ENCODE data around the gene MGLL. TPM values are rescaled to one million over a fixed set of nuclear protein-coding genes. Genes with fewer than 3 reads are reported as not detected.

MGLL gene
- total and polyA plus RNA-seq, 4 donors: 9.4 to 277 (median 74.2) TPM

DNA sequence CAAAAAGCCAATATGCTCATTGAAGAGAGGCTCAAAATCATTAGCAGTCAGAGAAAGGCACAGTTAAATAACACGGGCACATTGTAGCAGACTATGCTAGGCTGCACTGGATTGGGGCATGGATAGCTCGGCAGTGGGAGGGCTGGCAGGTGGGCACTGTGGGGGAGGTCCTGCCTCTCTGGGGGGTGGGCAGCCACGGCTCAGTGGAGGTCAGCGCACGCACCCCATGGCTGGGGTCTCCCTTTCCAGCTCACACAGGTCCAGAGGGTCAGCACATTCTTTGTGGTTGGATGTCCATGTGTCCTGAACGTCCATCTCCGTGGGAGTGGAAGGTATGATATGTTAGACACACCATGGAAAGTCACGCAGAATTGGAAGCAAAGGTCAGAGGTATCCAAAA is 18.4 kb upstream of the MGLL start (continued):
- TF ChIP-seq, protein P1, sequence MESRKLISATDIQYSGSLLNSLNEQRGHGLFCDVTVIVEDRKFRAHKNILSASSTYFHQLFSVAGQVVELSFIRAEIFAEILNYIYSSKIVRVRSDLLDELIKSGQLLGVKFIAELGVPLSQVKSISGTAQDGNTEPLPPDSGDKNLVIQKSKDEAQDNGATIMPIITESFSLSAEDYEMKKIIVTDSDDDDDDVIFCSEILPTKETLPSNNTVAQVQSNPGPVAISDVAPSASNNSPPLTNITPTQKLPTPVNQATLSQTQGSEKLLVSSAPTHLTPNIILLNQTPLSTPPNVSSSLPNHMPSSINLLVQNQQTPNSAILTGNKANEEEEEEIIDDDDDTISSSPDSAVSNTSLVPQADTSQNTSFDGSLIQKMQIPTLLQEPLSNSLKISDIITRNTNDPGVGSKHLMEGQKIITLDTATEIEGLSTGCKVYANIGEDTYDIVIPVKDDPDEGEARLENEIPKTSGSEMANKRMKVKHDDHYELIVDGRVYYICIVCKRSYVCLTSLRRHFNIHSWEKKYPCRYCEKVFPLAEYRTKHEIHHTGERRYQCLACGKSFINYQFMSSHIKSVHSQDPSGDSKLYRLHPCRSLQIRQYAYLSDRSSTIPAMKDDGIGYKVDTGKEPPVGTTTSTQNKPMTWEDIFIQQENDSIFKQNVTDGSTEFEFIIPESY (IDR thresholded peaks at IDR 0.05): no peak
- TF ChIP-seq HNF4A (conservative IDR thresholded peaks at IDR 0.05) (no peak), RAD21 (IDR thresholded peaks at IDR 0.05) (no peak)

DNA sequence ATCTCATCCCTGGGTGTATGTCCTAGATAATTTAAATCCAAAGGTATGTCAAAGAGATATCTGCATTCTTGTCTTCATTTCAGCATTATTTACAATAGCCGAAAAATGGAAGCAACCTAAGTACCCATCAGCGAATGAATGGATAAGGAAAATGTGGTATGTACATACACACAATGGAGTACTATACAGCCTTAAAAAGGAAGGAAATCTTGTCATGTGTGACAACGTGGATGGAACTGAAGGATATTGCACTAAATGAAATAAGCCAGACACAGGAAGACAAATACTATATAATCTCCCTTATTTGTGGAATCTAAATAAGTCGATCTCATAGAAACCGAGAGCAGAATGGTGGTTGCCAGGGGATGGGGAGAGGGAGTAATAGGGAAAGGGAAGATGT is 16.8 kb upstream of the MGLL start:
- WGBS: 93% methylated on average over 5 of the region's 5 CpGs
- Histone ChIP-seq H3K9me3 (ENCODE audit: control insufficient read depth in 4 of 4, low read length in 3 of 4) (no peaks in the 10 kb centered on the region), H3K27ac (ENCODE audit: low read depth in 1 of 2, low read length in 2 of 2) (no peak overlapping the region), H3K4me3 (ENCODE audit: low read depth in 1 of 3, low read length in 3 of 3) (no peak overlapping the region), H3K36me3 (ENCODE audit: control insufficient read depth in 4 of 4, insufficient read depth in 3 of 4, low read depth in 1 of 4, low read length in 3 of 4) (no peaks in the 10 kb centered on the region), H3K27me3 (ENCODE audit: control insufficient read depth in 4 of 4, insufficient read depth in 4 of 4, low read length in 3 of 4) (no peaks in the 10 kb centered on the region), H3K4me1 (ENCODE audit: control insufficient read depth in 4 of 4, insufficient read depth in 4 of 4, low read length in 3 of 4) (peaks cover 0 to 23% (median 9%) of the 10 kb centered on the region in 4 donors), H3K9ac (ENCODE audit: low read depth in 1 of 2, low read length in 2 of 2) (no peak overlapping the region)
- TF ChIP-seq FOXA2 (IDR thresholded peaks at IDR 0.05) (no peak), JUND (IDR thresholded peaks at IDR 0.05) (no peak), TAF1 (conservative IDR thresholded peaks at IDR 0.05) (no peak), HNF4G (IDR thresholded peaks at IDR 0.05) (no peak), GABPA (IDR thresholded peaks at IDR 0.05 in 1 of 2, conservative IDR thresholded peaks at IDR 0.05 in 1 of 2) (no peak)
- TF ChIP-seq, protein P2, sequence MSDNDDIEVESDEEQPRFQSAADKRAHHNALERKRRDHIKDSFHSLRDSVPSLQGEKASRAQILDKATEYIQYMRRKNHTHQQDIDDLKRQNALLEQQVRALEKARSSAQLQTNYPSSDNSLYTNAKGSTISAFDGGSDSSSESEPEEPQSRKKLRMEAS (IDR thresholded peaks at IDR 0.05): no peak
- no peak for DNase-seq (ENCODE audit: low spot score)

DNA sequence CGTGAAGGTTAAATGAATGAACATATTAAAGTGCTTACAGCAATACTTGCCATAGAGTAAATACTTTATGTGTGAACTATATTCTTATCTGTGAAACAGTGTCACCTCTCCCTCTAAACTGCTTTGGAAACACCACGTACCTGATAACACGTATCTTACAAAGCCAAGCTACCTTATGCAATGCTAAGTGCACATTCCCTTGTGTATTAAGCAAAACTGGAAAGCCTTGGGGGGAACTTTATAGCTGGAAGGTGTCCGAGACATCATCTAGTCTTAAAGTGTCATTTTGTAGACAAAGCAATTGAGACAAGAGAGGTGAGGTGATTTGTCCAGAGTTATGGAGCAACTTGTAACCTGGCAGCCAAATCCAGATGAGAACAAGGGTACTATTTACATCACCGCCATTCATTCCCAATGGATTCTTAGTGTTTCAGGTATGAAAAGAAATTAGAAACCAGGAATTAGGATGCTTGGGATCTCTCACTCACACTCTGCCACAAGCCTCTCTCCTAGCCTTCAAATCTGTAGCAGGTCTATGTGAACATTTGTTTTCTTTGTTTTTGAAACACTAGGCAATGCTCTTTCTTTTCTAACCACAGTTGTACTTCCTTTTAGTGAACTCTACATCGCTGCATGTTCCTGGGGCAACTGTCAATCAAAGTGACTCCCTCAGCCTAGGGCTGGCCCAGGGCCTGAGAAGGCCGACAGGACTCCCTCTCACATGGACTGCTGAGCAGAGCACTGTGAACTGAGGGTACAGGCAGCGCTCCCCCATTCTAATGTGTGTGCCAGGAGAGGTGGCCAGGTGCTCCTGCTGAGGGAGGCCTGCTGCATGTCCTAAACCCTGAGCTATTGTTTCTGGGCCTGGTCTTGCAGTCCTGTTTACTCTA is 13.9 kb upstream of the MGLL start:
- TF ChIP-seq, protein P2 (IDR thresholded peaks at IDR 0.05): no peak
- TF ChIP-seq SP1 (IDR thresholded peaks at IDR 0.05) (no peak), GABPA (IDR thresholded peaks at IDR 0.05 in 1 of 2, conservative IDR thresholded peaks at IDR 0.05 in 1 of 2) (no peak), FOXA2 (IDR thresholded peaks at IDR 0.05) (no peak), JUND (IDR thresholded peaks at IDR 0.05) (no peak), HNF4G (IDR thresholded peaks at IDR 0.05) (no peak), RXRA (IDR thresholded peaks at IDR 0.05) (no peak), TAF1 (conservative IDR thresholded peaks at IDR 0.05) (no peak), YY1 (IDR thresholded peaks at IDR 0.05) (no peak), EGR1 (IDR thresholded peaks at IDR 0.05; ENCODE audit: low read depth in 2 of 2) (no peak), FOXA1 (IDR thresholded peaks at IDR 0.05) (no peak), NR2F2 (IDR thresholded peaks at IDR 0.05) (no peak), RAD21 (IDR thresholded peaks at IDR 0.05) (no peak), HNF4A (conservative IDR thresholded peaks at IDR 0.05) (no peak)
- TF ChIP-seq, protein P3, sequence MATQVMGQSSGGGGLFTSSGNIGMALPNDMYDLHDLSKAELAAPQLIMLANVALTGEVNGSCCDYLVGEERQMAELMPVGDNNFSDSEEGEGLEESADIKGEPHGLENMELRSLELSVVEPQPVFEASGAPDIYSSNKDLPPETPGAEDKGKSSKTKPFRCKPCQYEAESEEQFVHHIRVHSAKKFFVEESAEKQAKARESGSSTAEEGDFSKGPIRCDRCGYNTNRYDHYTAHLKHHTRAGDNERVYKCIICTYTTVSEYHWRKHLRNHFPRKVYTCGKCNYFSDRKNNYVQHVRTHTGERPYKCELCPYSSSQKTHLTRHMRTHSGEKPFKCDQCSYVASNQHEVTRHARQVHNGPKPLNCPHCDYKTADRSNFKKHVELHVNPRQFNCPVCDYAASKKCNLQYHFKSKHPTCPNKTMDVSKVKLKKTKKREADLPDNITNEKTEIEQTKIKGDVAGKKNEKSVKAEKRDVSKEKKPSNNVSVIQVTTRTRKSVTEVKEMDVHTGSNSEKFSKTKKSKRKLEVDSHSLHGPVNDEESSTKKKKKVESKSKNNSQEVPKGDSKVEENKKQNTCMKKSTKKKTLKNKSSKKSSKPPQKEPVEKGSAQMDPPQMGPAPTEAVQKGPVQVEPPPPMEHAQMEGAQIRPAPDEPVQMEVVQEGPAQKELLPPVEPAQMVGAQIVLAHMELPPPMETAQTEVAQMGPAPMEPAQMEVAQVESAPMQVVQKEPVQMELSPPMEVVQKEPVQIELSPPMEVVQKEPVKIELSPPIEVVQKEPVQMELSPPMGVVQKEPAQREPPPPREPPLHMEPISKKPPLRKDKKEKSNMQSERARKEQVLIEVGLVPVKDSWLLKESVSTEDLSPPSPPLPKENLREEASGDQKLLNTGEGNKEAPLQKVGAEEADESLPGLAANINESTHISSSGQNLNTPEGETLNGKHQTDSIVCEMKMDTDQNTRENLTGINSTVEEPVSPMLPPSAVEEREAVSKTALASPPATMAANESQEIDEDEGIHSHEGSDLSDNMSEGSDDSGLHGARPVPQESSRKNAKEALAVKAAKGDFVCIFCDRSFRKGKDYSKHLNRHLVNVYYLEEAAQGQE (IDR thresholded peaks at IDR 0.05): no peak
- TF ChIP-seq, protein P4, sequence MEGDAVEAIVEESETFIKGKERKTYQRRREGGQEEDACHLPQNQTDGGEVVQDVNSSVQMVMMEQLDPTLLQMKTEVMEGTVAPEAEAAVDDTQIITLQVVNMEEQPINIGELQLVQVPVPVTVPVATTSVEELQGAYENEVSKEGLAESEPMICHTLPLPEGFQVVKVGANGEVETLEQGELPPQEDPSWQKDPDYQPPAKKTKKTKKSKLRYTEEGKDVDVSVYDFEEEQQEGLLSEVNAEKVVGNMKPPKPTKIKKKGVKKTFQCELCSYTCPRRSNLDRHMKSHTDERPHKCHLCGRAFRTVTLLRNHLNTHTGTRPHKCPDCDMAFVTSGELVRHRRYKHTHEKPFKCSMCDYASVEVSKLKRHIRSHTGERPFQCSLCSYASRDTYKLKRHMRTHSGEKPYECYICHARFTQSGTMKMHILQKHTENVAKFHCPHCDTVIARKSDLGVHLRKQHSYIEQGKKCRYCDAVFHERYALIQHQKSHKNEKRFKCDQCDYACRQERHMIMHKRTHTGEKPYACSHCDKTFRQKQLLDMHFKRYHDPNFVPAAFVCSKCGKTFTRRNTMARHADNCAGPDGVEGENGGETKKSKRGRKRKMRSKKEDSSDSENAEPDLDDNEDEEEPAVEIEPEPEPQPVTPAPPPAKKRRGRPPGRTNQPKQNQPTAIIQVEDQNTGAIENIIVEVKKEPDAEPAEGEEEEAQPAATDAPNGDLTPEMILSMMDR (IDR thresholded peaks at IDR 0.05; ENCODE audit: low read depth, low read length, missing input control): no peak
- TF ChIP-seq, protein P1 (IDR thresholded peaks at IDR 0.05): no peak
- TF ChIP-seq, protein P5, sequence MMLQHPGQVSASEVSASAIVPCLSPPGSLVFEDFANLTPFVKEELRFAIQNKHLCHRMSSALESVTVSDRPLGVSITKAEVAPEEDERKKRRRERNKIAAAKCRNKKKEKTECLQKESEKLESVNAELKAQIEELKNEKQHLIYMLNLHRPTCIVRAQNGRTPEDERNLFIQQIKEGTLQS (IDR thresholded peaks at IDR 0.05): no peak
- H3K9ac ChIP-seq (ENCODE audit: low read depth in 1 of 2, low read length in 2 of 2): no peak overlapping the region
- H3K27ac ChIP-seq (ENCODE audit: low read depth in 1 of 2, low read length in 2 of 2): no peak overlapping the region
- H3K9me3 ChIP-seq (ENCODE audit: control insufficient read depth in 4 of 4, low read length in 3 of 4): no peaks in the 10 kb centered on the region
- peaks cover 0 to 34% (median 19%) of the 10 kb centered on the region in 4 donors for H3K4me1 ChIP-seq (ENCODE audit: control insufficient read depth in 4 of 4, insufficient read depth in 4 of 4, low read length in 3 of 4)
- H3K27me3 ChIP-seq (ENCODE audit: control insufficient read depth in 4 of 4, insufficient read depth in 4 of 4, low read length in 3 of 4): no peaks in the 10 kb centered on the region
- DNase-seq (ENCODE audit: low spot score): no peak
- H3K4me3 ChIP-seq (ENCODE audit: low read depth in 1 of 3, low read length in 3 of 3): no peak overlapping the region
- WGBS: 74% methylated on average over 8 of the region's 8 CpGs
- H3K36me3 ChIP-seq (ENCODE audit: control insufficient read depth in 4 of 4, insufficient read depth in 3 of 4, low read depth in 1 of 4, low read length in 3 of 4): no peaks in the 10 kb centered on the region
